SHP77 treated with DMSO at 0.1 percent for 48 hours (cell line): ENCODE measurements around the gene SYT8.

ENCODE experiments used
- DNase-seq: peaks from one replicate; lab custom pipeline; 2025; lab: John Stamatoyannopoulos, UW

Gene SYT8

DNA sequence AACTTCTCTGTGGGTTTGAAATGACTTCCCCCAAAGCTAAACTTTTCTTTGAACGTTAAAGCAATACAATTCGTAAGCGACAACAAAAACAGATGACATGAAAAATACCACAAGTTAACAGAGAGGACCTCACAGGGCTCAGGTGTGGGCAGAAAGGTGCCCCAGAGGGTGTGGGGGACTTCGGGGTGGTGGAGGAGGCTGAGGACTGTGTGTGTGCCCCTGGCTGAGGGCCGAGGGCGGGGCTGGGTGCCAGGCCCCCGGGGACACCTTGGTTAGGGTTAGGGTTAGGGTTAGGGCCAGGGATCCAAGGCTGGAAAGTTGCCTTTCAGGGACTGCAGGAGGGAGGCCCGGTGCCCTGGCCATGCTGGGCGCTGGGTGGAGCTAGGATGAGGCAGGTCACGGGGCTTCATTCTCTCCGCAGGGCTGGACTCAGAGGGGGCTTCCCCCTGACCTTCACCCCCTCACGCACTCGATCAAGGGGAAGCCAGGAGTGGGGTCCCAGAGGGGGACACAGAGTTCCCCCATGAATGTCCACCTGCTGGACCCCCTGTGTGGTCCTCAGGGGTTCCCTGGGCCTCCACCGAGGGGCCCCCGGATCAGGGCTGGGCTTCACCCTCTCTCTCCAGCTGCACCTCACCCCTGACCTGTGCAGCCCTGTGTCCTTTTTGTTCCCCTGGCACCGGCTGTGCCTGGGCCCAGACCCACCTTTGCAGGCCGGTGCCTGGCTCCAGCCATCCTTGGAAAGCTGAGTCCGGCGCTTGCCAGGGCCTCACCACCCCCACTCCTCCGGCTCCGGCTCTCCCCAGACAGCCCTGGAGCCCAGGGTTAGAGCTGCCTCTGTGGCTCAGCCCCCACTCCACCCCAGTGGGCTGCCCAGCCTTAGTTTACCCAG lies 11.0 kb downstream of the SYT8 start:
- no peak for DNase-seq

DNA sequence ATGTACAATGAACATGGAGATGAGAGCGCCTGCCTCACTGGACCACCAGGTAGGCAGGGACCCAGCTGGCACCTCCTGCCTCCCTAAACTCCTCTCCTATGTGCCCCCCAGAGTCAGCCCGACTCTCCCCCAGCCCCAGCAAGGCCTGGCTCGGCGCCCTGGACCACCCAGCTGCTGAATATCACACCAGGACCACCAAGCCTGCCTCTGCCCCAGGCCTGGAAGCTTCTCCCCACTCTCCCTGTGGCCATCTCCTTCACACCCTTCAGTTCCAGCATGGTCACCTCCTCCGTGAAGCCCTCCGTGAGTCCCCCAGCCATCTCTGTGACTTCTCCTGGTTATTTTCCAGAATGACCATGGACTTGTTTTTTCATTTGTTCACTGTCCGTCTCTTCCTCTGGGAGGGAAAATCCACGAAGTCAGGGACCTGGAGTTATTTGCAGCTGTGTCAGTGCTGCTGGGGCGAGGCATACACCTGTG lies 11.7 kb downstream of the SYT8 start:
- no peak for DNase-seq

DNA sequence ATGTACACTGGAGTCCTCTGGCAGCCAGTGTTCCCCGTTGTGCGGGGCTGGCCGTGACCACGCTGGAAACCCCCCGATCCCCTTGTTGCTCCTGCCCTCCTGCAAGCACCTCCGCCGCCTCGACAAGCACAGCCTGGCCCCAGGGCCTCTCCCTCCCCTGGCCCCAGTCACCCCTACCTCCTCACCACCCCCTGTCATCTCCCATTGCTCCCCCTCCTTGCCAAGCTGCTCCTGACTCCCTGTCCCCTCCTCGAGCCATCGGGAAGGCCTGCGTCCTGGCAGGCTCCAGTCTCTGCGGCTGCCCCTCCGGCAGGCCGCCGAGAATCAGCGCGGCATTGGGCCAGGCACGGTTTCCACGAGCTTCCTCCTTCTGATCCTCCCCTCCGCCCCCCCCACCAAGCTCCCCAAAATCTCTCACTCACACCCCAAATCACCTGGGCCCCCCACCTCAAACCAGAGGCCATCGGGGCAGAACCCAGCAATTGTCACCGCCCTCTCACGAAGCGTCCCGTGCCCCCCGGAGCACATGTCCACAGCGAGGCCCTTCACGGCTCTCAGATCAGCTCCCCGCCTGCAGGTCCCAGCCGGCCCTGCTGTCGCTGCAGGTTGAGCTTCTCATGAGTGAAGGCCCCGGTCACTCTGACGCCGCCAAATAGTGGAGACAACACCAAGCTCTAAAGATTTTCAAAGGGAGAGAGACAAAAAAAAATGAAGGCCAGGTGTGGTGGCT lies 12.4 kb downstream of the SYT8 start:
- no peak for DNase-seq

DNA sequence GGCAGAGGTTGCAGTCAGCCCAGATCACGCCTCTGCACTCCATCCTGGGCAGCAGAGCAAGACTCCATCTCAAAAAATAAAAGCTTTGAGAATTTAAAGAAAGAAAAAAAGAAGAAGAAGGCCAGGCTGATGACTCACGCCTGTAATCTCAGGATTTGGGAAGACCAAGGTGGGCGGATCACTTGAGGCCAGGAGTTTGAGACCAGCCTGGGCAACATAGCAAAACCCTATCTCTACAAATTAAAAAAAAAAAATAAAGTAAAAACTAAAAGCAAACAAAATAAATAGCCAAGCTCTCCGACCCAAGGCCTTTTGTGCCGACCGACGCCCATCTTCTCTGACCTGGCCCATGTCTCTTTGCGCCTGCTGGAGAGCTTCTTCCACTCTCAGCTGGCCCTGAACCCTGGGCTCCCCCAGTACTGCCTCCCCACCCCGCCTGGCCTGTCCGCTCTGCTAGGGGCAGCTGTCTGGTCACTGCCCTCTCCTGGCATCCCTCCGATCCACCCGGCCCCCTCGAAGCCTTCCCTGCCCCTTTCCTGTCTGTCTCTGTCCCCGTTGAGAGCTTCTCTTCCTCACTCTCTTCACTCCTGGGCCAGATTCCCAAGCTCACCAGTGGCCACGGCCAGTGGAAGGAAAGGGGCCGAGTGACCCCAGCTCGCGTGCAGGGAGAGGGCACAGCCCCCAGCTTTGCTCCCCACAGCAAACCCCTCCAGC lies 13.3 kb downstream of the SYT8 start:
- DNase-seq: no peak

DNA sequence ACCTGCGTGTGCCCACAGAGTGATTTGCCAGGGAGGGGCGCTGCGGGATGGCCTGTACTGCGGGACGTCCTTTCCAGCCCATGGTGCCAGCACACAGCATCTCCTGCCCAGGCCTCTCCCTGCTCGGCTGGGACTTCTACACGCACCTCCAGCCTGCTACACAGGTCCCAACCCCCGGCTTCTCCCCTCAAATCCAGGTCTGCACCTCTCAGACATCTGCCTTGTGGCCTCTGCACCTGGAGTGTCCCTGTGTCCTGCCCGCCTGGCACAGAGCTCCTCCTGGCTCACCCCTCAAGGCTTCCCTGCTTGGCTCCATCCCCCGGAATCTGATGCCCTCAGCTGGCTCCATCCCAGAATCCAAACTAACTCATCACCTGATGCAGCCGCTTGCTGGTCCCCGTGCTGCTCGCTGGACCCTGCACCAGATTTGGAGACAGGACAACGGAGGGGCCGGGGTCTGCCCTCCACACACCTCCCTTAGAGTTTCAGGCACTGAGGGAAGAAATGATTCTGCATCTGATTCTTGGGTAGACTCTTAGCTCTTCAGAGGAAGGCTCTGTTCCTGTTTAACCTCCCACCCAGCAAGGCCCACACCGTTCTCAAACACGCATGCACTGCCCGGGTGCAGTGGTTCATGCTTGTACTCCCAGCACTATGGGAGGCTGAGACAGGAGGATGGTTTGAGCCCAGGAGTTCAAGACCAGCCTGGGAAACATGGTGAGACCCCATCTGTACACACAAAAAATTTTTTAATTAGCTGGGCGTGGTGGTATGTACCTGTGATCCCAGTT lies 14.0 kb downstream of the SYT8 start:
- DNase-seq: no peak

DNA sequence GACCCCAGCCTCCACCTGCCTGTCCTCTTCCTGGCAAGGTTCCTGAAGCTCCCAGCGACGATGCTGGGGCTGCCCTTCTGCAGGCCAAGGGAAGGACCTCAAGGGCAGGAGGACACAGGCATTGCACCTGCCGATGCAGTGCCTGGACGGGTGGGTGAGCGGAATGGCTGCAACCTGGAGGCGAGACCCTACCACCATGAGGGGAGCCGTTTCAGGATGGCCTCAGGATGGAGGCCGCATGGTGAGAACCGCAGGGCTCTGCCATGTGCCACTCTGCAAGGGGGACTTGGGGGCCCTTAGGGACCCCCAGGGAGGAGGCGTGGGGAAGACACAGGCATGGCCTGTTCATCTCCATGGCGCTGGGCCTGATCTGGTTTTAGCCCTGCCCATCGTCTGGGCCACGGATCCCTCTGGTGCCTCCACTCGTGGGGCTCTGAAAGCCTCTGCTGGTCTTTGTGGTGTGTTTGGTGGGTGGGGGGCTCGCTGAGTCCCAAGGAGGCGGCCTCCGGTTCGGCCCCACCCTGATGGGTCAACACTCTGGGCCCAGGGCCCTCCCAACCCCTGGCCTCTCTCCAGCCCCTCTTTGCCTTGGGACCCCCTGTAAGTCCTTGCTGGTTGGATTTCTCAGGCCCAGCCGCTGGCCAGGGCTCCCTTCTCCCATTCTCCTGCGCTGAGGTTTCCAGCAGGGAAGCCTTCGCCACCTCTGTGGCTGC lies 16.8 kb downstream of the SYT8 start:
- no peak for DNase-seq

DNA sequence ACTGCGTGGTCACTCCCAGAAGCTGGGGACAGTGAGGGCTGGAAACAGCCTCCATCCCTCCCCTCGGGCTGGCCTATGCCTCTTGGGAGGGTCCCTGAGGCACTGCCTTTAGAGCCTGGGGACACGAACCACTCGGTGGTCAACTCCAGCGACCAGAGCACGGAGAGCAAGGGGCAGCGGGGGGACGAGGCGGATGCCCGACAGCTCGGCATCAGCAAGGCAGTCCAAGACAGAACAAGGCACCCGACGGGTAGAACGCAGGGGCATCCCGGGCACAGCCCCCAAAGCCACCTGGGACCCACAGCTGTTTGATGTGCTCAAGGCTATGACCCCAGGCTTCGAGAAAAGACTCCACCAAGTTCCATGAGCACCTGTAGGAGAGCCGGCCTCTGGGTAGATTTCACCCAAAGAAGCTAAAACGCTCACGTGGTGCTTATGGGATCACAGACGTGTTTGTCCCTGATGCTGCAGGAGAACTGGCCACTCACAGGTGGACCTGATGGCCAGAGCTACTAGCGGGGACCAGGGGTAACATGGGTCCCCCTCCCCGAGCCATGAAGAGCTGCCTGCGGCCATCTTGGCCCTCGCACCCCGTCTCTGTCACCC lies 17.6 kb downstream of the SYT8 start:
- DNase-seq: no peak

DNA sequence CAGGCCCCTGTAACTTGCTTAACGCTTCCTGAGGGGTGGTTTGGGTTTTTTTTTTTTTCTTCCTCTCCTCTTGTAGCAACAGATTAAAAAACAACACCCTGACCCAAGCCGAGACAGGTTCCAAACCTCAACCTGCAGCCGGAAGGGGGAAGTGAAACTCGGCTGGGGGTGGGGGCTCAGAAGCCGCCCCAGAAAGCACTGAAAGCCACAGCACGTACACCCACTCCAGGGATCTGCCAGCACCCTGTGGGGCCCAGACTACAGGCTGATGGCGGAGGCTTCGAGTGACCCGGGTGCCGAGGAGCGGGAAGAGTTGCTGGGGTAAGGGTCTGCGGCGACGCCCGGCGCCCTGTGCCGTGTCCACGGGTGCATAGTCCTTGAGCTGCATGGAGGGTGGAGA lies 18.1 kb downstream of the SYT8 start, which contains the start of gene LSP1:
LSP1 (plus strand) TSS at position 208 of the 400 bp plus-strand sequence; CDS start at position 269, 61 bp downstream.
- no peak for DNase-seq

DNA sequence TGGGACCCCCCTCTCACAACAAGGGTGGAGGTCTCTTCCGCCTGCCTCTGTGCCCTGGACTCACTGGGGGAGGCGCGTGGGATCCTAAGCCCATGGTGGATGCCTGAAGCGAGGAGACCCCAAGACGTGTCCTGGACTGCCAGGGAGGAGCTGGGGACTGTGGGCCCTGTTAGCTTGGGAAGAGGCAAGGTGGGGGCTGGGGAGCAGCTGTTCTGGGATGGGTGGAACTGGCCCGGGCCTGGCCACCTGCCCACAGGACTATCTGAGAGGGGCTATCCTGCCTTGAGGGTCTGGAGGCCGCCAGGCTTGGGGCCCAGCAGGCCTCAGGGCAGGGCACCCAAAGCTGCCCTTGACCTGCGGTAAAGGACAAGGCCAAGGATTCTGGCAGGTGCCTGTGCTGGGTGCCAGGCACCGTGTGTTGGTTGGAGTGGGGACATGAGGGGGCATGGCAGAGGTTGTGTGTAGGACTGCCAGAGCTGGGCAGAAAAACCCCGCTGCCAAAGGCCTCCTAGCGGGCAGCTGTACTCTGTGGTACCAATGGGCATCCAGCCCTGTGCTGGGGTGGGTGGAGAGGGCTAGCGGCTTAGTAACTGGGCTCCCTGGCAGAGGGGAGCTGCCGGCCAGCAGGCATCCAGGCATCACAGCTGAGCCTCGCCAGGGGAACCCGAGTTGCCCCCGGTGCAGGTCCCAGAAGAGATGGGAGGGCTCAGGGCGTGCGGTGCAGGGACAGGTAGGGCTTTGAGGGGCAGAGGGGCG lies 18.8 kb downstream of the SYT8 start:
- DNase-seq: no peak

DNA sequence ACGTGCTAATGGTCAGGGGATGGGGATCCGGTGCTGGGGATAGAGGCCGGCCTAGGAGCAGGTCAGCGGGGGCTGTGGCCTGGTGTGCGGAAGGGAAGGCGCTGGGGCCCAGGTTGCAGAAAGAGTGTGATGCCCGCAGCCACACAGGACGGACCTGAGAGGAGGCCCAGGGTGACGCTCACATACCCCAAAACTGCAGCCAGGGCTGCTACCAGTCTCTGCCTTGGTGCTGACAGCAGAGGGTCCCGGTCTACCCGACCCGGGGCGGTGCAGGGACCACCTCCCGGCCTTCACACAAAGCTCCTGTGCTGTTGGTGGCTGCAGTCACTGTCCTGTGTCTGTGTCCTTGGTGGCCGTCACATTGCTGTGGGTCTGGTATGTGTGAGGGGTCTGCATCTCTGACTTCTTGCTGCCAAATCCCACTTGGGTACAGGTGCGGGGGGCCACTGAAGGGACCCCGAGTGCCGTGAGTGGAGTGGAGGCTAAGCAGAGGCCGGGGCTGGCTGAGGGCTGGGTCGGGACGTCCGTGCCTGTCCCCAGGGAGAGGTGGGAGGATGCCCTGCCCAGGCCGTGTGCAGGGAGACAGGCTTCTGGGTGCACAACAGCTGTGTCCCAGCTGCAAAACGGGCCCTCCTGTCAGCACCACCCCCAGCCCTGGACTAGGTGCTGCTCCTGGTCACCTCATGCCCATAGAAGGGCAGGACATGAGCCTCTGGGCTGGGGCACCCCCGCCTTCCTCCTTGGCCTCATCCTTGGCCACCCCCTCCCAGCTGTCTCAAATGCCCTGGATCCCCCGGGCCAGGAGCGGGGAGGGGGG lies 19.6 kb downstream of the SYT8 start:
- DNase-seq: no peak

DNA sequence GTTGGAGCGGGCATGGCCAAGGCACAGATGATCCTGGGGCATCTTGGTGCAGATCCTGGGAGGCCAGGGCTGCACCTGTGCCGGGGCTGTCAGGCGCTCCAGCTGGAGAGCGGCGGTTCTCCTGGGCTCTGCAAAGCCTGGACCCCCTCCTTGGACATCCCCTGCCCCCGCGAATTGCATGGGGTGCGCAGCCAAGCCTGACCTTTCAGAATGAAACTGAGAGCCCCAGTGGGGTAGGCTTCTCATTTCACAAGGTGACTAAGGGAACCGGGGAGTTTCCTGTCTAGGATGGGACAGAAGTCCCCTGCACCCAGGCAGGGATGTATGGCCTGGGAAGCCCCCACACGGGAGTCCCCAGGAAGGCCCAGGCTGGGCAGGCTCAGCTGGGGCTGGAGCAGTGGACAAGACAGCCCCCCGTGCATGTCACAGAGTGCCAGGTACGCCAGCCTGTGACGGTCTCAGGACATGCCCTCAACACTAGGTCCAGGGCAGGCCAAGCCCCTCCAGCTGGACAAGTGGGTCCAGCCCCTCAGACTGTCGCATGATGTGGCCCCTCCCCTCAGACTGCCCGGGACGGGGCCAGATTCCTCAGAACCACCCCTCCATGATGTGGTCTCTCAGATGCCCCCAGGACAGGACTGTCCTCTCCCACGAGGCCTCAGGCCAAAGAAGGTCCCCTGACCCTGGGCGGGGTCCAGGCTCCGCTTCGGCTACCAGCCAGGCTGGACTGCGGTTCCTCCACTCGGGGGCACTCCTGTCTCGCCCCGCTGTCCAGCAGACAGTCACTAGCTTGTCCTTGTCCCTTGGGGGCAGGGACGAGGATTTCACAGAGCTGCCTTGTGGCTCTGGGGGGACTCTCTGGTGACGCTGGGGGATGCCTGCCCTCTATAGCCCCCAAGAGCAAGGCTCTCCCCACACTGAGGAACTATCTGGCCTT lies 20.4 kb downstream of the SYT8 start:
- DNase-seq: no peak

DNA sequence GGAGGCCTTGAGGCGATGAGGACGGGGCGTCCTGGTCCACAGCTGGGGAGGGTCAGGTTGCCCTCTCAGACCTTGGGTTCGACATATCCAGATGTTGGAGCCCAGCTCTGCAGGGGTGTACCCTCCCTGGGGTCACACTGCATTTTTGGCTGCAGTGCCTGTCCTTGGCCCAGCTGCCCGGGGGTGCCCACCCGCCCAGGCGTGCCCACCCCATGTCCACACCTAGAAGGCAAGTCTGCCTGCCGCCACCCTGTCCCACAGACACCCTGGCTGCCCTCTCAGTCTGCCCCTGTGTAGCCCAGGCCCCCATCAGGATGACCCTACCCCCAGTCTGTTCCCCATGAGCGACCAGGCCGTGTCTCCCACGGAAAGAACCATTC lies 21.1 kb downstream of the SYT8 start:
- DNase-seq: no peak

DNA sequence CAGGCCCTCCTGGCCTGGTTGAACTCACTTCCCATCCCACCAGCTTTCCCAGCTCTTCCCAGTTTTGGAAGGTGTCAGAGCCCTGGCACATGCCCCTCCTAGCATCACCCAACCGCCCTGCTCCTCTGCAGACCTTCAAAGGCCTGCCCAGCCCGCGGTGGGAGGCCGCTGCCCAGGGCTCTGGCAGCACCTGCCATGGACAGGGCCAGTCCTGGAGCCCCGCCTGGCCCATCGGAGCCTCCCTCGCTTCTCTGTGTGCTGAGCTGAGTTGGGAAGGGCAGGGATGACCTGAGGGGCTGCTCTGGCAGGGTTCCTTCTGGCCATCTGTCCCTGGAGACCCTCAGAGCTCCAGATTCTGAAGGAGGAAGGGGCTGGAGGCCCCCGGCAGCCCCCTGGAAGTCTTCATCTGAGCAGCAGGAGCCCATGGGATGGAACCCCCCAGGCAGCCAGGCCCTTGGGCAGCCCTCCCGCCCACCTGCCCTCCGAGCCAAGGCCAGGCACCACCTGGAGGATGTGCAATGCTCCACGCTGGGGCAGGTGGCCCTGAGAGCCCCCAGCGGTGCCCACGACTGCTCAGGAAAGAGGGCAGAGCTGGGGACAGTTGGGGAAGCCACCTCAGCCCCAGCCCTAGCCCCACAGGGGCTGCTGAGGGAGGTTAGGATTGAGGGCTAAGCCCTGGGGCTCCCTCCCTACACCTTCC lies 21.7 kb downstream of the SYT8 start:
- no peak for DNase-seq

DNA sequence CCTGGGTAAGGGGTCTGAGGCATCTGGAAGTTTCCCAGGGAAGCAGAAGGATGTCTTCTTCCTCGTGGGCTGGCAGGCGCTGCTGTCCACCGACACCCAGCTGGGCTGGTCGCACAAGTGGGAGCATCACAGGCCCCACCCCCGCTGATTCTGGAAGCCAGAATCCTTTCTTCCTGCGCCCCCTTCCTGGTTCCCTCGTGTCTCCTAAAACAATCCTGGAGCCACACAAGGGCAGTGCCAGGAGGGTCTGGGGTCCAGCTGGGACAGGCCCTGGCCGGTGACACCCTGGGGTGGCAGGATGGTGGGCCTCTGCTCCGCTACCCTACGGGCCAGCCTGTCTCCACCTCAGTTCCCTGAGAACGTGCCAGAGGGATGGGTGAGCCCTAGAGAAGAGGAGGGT lies 22.3 kb downstream of the SYT8 start:
- DNase-seq: no peak

DNA sequence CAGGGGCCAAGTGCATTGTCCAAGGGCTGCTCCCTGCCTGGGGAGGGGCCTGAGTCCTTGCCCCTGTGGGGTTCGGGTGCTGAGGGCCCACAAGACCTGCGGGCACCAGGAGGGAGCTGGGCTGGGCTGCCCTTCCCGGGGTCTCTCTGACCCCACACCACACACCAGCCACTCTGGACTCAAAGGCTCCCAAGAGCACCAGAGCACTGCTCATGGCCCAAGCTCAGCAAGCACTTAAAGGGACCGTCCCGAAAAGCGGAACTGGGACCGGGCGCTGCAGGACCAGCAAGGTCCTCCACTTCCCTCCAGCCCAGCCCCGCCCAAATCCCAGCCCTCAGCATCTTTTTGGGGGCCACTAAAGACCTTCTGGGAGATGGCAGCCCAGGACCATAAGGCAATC lies 23.4 kb downstream of the SYT8 start:
- no peak for DNase-seq

DNA sequence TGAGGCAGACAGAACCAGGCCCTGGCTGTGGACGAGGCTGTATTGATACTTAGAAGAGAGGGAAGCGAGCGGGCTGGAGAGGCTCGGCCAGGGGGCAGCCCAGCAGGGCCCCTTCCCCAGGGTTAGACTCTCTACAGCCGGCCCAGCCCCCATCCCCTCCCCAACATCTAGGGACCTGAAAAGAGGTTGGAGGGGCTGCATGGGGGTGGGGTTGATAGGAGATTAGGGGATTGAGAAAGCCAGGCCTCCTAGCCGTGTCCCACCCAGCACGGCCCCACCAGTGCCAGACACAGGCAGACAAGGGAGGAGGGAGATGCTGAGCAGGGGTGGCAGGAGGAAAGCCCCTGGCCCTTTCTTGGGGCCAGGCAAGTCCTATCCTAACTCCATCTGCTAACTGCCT lies 23.8 kb downstream of the SYT8 start:
- DNase-seq: no peak

DNA sequence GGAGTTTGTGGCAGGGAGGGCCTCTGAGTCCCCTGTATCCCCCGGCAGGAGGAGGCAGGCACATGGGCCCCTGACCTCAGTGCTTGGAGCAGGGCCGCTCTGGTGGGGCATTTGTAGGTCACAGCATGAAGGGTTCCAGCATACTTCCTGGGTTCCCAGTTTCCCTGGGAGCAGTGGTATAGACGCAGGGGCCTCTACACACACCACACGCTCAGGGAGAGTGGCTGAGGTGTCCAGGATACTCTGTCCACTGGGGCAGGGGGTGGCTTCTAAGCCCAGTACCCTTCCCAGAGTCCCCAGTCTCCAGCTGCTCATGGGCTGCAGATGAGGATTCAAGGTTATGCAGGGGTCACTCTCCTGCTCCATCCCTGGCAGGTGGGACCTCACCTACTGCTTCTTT lies 24.2 kb downstream of the SYT8 start:
- no peak for DNase-seq
